GM04504 (cell line): ENCODE measurements around the gene BICC1.

Experiments
- DNase-seq: peaks from one replicate; pipeline ENCODE4 v3.0.0-alpha.2; 2012; ENCODE audit warnings: low read depth

BICC1 gene

DNA sequence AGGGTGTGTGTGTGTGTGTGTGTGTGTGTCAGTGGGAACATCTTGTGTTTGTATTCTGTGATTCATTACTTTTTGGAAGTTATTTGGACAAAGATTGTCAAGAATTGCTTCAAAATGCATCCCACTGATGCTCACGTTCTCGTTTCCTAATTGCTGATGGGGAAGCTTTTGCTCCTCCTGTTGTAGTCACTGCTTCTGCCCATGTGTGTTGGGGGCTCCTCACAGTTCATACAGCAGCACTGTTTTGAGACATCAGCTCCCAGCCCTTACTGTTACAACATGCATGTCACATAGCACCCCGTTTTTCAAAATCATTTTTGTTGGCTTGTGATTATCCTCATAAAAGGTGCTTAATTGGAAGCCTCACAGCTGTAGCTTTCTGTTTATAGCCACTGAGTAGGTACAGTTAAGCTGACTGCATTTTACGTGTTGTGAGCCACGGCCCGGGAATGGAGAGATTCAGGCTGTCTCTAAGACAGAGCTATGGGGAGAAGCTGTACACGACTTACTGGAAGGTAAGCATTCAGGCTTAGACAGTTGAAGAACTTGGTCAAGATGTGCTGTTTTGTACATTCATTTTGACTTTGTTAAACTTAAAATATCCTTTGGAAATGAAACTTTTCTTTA lies 87.4 kb downstream of the BICC1 start:
- no peak for DNase-seq

DNA sequence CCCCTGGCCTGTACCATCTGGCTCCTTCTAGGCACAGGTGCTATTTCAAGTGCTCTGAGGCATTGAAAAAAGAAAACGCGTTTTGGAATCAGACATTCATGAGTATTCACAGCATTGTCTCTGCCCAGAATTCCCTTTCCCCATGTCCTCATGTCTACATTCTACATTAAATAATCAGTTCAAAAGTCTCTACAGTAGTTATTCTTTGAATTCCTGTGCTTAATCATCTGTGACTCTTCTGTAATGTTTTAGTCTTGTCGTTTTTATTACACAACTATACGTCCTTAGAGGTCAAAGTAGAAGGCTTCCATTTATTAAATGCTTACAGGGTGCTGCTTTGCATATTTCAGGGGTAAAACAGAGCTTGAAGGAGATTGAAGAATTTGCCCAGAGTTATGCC lies 95.7 kb downstream of the BICC1 start:
- DNase-seq, result no peak

DNA sequence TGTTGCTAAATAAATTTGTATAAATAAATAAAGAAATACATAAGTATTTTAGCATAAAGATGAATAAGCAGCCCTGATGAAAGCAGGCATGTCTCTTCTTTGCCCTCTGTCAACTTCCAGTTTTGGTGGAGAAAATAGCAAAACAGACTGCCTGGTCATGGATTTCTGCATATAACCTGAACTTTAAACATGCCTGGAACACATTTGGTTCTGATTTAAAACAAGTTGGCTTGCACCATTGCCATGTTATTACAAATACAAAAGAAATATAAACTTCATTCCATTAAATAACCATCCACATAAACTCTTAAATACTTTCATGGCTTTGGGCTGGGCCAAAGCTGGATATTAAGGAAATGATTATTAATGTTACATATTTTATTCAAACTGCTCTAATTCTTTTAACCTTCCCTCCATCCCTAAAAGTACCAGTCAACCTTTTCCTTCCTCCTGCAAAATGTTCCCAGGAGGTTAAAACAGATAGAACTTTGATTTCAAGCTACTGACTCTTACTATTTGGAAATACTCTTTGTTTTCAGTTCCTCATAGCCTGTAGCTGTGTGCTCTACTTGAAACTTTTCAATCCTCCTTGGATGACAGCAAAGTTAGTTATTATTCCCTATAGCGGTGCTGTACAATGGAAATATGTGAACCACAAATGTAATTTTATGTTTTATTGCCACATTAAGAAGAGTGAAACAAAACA lies 96.3 kb downstream of the BICC1 start:
- DNase-seq, result no peak

DNA sequence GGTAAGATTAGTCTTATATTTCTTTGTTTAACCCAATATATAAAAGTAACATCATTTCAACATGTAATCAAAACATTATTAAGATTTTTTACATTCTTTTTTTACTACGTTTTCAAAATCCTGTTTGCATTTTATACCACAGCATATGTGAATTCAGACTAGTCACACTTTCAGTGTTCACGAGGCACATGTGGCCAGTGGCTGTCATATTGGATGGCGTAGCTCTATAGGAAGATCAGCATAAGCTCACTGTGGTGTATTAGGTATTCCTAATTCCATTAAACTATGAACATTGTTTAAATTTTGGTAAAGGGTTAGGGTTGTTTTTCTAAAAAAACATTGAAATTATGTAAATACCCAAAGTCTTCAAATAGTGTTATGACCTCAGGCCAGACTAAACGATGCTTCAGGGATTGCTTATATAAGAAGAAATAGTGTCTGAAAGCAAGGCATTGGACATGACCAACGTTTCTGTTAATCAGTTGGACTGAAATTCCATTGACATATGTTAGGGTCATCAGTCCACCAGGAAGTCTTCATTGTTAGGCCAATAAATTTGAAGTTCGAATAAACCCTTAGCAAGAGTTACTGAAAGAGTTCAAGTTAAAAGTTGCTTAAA lies 97.0 kb downstream of the BICC1 start:
- DNase-seq, result no peak

DNA sequence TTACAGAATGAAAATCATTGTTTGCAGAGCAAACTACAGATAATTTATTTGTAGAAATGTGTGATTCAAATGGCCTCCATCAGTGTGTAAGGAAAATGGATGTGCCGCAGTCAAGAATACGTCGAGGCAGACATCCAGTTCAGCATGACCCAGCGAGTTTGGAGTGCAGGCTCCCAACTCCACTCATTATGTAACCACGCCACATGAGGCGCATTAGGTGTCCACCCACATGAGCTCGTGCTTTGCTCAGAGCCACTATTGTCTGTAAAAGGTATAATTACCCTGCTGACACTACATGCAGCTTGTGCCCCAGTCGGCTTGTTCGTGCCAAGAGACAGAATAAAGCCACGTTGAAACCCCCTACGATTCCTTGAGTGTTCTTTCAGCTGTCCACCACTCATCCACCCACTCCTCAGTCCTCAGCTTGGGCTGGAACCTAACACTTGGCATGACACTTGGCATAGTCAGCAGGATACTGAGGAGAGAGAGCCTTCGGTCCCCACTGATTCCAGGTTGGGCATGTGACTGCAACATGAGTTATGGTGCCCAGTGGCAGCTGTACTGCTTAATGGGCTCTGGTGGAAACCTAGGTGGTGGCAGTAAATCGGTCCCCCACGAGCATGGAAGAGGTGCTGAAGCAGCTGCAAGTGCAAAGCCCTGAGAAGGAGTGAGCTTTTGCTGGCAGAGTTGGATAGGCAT lies 102.7 kb downstream of the BICC1 start:
- DNase-seq, result no peak

DNA sequence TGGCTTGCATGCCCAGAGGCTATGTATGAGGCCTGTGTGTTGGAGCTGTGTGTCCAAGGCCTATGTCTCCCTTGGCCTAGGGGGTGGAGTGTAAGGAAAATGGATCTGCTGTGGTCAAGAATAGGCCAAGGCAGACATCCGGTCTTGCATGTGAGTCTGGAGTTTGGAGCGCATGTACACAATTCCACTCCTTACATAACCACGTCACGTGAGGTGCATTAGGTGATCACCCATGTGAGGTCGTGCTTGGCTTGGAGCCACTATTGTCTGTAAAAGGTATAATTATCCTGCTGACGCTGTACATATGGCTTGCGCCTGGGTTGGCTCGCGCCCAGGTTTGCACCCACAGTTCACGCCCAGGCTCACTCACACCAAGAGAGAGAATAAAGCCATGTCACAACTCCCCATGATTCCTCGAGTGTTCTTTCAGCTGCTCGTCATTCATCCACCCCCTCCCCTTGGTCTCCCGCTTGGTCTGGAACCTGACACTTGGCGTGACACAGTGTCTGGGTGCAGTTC lies 105.5 kb downstream of the BICC1 start:
- no peak for DNase-seq

DNA sequence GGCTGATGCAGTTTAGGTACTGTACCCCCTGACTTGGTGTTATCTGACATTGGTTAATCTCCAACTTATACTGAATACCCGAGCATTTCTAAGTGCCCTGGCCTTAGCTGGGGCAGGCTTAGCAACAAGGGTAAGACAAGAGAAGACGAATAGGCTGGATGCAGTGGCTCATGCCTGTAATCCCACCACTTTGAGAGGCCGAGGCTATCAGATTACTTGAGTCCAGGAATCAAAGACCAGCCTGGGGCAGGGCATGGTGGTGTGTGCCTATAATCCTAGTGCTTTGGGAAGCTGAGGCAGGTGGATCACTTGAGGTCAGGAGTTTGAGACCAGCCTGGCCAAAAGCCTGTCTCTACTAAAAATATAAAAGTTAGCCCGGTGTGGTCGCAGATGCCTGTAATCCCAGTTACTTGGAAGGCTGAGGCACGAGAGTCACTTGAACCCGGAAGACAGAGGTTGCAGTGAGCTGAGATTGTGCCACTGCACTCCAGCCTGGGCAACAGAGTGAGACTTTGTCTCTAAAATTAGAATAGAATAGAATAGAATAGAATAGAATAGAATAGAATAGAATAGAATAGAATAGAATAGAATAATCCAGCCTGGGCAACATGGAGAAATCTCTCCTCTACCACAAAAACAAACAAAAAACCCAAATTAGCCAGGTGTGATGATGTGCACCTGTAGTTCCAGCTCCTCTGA lies 108.9 kb downstream of the BICC1 start:
- DNase-seq, result no peak

DNA sequence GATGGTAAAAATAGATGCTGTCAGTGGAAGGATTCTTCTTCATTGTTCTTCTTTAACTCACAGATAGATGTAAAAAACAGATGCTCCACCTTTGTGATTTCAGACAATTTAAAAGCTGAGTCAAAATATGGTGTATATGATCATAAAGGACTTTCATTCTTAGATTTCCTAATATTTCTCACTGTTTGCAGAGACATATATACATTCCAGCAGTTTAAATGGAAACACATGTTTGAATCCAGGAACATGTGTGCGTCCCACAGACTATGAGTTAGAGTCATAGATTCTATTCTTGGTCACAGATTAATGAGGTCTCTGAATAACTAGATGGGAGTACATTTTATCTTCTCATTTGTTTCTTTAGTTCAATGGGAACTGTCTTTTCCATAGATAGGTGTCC lies 109.6 kb downstream of the BICC1 start:
- no peak for DNase-seq

DNA sequence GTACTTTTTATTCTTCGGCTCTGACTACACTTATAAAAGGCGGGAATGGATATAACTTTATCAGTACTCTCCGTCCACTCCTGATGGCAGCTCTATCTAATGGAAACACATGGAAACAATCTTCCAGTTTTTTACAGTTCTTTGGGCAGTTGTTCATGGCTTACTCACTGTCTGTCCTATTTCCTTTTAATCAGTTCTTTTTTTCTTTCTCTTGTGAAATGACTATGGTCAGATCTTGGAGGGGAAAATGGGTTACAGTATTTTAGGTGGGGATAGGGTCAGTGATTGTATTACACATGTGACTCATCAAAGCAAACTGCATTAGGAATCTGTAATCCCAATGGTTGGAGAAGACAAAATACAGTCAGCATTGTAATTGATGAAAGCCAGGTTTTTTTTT lies 112.4 kb downstream of the BICC1 start:
- DNase-seq, result peak; percentile 83

DNA sequence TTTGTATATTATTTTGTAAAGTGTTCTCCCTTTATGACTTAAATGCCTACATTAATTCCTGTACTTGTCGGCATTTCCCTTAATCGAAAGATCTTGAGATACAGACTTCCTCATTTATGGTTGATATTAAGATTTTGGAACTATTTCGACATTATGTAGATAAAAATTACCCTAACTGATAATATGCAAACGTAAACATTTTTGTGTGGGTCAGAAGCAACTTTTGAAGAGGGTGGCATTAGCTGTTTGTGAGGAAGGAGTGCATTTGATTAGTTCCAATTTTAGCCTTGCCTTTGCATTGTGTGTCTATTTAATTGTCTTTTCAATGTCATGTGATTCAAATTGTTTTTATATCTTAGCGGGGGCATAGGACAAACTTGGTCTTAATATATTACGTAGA lies 114.7 kb downstream of the BICC1 start:
- no peak for DNase-seq

DNA sequence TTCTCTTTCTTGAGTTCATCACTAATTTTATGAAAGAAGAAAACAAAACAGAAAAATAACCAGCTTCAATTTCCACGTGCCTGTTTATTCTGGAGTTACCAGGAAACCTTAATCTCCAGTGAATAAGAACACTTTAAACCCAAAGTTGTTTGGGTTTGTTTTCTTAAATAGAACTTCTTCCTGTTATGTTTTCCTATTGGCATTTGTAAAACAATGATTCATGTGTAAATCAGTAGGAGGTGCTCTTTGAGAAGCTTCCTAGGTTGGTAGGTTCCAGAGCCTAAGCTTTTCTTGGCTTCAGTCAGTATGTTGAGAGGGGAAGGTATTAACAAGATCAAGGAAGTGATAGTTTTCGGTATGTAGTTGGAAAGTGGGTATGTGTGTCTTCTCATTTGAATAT lies 119.0 kb downstream of the BICC1 start:
- no peak for DNase-seq

DNA sequence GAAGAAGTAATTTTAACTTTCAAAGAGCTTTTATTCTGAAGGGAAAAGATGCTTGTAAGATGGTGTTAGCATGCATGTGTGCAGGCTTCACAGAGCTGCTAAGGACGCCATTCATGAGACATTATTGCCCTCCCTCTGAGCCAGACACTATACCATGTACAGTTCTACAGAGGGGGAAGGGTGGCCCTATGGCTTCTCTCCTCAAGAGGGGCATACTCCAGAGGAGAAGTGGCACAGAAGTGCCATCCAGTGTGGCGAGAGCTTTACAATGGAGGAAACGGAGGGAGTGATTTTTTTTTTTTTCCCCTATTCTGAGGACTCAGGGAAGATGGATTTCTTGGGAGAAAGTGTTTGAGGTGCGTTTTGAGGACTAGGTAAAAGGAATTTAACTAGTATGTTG lies 119.5 kb downstream of the BICC1 start:
- no peak for DNase-seq

DNA sequence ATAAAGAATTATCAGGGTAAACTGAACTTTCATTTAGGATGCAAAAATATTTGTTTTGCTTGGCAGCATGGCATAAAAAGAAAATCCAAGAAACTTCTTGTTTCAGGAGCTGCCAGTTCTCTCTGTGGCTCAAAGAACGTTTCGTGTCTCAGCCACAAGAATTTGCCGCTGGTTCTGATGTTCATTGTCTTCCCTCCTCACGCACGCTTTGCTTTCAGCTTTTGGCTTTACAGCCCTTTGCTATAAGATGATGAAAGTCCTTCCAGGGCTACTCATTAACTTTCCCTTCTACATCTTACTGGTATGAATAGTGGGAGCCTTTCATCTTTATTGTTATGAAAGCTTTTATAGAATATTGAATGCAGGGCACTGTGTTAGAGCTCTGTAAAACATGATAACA lies 124.7 kb downstream of the BICC1 start:
- DNase-seq, result peak; percentile 72

DNA sequence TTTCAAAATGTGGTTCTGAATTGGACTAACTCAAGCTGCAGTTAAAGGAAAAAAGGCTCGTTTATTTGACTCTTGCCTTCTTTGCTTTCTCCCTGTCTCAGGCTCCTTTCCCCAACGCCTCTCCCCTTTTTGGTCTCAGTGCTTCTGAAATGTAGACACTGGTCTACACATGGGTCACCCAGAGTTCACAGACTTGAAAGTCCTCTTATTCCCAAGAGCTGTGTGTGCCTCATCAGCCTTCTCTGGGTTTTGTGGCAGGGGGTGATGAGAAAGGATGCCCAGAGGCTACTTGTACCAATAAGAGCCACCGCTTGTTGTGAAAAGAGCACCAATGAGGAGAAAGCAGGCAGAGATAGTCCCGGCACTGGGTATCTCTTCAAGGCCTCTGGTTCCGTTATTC lies 125.7 kb downstream of the BICC1 start:
- no peak for DNase-seq

DNA sequence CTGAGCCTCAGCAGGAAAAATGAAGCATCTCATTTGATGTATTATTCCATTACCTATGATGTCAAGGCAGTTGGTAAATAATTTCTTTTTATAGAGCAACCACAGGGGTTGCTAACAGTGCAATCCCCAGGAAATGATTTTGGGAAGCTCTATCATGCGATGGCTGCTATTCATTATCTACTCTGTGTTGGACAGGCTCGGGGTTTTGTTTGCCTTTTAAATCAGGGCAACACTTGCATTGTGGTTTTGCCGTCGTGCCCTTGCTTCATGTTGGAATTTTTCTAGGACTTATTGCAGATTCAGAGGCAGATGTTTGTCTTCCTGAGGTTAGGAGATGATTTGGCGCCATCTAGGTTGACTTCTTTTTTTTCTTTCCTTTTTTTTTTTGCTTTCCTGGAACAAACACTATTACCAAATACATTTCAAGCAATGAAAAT lies 128.4 kb downstream of the BICC1 start:
- peak; percentile 99 for DNase-seq

DNA sequence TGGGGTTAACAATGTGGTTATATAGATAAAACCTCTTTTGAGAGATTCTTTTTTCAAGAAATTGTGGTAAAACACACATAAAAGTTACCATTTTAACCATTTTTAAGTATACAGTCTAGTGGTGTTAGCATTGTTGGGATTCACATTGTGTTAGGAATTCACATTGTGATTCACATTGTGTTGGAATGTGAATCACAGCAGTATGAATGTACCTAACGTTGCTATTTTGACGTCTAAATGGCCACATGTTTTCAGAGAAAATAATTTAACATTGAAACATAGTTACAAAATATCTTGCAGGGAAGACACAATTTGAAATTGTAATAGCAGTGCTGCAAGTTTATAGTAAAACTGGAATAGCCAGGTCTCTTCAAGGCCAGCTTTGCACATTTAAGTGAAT lies 129.0 kb downstream of the BICC1 start:
- DNase-seq, result peak; percentile 58

DNA sequence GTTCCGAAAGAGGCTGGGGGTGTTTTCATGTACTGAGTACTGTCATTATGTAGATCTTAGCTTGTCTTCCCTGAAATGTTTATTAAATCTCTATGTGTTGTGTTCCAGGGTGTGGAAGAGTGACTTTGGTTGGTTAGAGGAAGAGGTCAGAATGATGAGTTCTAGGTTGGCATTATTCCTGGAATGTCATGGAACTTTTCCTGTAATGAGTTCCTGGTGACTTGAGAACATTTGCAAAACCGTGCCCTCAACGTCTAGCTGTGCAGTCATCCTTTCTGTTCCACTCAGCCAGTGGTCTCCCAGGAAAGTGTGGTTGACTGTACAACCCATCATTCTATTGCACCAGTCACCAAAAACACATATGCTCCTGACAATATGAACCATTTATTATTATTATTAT lies 129.6 kb downstream of the BICC1 start:
- DNase-seq, result peak; percentile 70

DNA sequence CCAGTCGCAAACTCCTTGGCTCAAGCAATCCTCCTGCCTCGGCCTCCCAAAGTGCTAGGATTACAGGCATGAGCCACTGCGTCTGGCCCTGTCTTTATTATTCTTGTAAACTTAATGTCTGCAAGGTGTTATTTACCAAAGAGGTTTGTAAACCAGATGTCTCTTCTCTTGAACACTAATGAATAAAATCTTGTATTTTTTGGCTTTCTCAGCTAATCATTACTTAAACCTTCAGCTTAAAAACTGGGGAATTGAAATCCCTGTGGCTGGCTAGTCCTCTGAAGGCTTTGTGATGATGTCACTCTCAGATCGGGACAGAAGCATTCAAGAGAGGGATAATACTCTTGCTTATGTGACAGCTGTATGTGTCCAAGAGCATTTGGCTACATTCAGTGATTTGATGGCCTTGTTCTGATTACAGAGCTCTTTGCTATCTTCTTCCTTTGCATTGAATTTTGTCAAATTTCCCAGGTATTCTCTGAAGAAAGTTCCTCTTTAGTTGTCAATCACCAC lies 130.3 kb downstream of the BICC1 start:
- DNase-seq, result no peak

DNA sequence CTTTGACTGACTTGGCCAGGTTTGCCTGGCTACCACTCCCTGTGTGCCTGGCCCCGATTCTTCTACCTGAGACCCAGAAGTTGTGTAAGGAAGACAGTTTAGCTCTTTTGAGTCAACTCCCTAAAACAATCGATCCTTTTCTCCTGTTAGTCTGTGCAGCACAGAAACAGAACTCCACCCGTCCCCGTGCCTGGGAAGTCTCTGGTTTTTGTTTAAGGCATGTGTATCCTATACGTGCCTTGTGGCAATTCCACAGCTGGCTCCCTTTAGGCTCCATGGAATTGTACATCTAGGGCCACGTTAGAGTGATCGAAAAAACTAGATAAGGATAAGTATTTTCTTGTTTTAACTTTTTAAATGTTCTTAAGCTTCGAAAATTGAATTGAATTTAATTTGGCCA lies 131.6 kb downstream of the BICC1 start:
- DNase-seq, result no peak

DNA sequence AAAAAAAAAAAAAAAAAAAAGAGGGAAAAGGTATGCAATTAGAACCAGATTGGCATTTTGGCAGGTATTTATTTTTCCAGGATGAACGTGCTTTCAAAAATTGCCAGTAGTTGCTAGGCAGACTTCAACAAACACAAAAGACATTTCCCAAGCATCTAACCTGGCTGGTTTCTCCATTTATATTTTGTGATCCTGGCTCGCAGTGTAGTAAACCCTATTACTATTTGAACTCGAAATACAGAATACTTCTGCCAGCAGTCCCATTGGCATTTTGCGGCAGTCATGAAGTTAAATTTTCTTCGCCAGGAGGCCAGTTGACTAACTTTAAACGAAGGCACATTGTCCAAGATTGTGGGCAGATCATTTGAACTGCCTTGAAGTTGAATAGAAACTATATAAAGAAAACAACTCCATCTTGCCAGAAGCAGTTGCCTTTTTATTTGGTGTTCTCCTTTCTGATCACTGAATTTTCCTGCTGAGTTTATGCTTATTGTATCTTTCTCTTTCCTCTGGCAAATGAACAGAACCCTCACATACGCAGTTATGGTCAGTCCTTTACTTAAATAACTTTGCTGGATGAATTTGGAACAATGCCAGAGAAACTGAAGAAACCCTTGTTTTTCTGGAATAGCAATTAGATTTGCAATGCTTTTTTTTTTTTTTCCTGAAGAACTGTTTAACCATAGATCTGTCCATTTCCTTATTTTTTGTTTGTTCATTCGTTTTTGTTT lies 132.9 kb downstream of the BICC1 start:
- DNase-seq, result no peak
